Activated naive CD4-positive, alpha-beta T cell (primary cell): Measurements from ENCODE around the gene ACAP3.

Experiments used
- DNase-seq, 4 experiments: peaks; one replicate each; lab custom pipeline; 2025; lab: John Stamatoyannopoulos, UW

The ACAP3 gene

GRCh38 chr1:1314678-1315335 lies 7.1 kb upstream of the ACAP3 start:
- no peak for DNase-seq

- no peak for DNase-seq
Observed at GRCh38 chr1:1314237-1314586, 6.5 kb upstream of the ACAP3 start.

DNA sequence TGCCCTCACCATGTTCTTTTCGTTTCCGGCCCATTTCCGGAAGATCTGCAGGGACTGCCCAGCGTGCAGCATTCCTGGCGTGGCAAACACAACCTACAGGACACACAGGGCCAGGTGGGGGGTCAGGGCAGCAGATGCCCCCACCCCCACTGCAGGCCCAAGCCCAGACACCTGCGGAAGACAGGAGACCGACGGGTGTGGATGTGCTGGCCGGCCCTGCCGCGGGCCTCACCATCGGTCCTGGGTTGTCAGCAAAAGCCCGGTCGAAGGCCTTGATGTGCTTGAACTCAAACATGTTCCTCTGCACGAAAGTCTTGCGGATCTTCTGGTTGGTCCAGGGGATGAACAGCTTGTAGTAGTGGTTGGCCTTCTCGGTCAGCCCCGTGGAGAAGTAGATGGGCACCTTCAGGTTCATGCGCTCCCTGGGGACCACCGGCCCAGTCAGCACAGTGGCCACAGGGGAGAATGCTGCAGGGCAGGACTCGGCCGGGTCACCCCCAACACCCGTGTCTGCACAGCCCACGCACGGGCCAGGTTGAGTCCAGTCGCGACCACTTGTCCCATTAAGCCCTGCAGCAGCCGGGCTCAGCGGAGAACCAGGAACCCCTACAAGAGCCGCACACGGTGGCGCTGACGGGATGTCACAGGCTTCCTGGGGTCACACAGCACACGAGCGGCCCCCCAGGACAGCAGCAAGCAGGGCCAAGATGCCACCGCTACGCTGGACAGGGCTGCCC lies 5.9 kb upstream of the ACAP3 start:
- no peak for DNase-seq

DNA sequence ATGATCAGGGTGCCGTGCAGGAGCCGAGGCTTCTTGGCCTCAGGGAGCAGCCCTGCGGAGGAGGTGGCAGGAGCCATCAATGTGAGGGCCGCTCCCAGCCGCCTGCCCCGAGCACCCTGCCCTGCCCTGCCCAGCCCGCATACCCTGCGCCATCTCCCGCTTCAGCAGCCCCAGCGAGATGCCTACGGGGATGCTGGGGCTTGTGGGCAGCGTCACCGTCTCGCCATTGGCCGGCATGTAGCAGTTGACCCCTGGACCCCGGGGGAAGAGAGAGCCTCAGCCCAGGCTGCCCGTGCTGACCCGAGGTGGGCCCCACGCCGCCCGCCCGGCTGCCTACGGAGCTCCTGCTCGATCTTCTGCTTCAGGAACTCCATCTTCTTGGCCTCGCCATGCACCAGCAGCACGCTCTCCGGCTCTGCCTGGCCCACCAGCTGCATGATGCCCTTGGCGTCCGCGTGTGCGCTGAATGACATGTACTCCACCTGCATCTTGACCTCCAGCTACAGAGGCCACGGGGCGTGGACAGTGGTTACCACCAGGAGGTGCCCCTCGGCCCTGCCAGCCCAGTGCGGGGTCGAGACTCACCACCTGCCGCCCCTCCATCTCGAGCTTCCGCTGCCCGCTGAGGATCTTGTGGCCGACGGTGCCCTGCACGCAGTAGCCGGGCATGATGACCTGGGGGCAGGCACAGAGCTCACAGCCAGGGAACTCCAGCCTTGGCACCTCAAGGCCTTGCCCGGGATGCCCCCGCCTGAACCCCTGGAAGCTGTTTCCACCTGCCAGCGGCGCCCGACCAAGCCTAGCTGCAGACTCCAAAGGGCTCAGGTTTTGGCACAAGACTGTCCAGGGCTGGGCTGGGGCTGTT lies 5.0 kb upstream of the ACAP3 start:
- DNase-seq: no peak

- DNase-seq: no peak
Observed at GRCh38 chr1:1311107-1312104, 3.7 kb upstream of the ACAP3 start.

- DNase-seq: no peak
Observed at GRCh38 chr1:1310476-1311053, 2.8 kb upstream of the ACAP3 start.

DNA sequence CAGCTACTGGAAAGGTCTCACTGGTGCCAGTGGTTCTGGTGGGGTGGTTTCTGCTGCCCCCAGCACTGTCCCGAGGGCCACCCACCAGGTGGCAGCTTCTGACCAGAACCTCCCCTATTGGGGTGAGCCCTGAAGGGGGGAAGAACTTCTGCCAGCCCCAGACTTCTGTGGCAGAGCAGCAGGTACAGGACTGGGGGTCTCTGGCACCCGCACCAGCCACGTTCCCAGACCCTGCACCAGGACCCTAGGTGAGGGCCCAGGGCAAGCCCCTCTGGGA lies 2.3 kb upstream of the ACAP3 start:
- DNase-seq: no peak

DNA sequence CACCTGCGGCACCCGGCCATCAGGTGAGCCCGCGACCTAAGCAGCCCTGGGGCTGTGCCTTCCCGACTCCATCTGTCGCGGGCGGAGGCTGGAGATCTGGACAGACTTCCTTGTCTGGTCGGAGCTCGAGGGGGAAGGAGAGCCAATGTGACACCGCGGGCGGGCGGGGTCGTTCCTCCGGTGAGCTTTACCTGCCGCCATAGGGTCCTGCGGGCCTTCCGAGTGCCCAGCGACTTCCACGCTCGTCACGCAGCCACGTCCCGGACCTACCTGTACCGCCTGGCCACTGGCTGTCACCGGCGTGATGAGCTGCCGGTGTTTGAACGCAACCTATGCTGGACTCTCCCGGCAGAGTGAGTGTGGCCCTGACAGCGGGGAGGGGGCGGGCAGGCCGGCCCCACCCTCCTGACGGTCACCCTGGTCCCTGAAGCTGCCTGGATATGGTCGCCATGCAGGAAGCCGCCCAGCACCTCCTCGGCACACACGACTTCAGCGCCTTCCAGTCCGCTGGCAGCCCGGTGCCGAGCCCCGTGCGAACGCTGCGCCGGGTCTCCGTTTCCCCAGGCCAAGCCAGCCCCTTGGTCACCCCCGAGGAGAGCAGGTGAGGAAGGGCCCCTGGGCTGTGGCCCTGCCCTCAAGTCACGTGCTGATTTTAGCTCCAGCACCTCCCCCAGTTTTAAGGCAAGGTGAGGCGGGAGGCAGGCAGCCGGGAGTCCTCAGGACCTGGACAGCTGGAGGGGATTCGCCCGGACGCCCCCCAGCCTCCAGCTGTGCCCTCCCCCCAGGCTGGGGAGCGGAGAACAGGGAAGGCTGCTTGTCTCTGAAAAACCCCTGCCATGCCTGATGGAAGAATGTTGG lies 1.8 kb upstream of the ACAP3 start:
- DNase-seq: no peak

- no peak for DNase-seq
Observed at GRCh38 chr1:1308756-1309250, 1.1 kb upstream of the ACAP3 start.

GRCh38 chr1:1307261-1307922 lies 338 bp downstream of the ACAP3 start:
- no peak for DNase-seq

DNA sequence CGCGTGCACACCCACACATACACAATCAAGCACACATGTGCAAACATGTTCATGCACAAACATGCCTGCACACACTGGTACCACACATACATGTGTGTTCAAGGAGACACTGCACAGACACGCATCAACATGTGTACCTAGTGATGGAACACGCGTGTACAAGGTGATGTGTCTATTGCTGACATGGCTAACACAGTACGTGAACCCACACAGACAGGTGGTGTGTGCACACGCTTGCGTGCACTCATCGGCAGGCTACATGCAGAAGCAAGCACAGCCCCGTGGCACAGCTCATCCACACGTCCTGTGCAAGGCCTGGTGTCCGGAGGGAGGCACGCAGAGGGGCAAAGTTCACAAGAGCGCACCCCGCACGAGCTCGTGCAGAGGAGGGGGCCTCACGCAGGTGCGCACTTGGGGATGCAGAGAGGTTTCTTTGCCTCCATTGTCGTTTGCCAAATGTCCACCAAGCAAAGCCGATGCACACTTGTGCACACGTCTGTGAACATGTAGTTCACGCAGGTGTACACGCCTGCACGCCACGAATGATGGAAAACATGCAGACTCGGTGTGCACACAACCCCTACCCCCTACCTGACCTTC lies 969 bp downstream of the ACAP3 start:
- DNase-seq: no peak

DNA sequence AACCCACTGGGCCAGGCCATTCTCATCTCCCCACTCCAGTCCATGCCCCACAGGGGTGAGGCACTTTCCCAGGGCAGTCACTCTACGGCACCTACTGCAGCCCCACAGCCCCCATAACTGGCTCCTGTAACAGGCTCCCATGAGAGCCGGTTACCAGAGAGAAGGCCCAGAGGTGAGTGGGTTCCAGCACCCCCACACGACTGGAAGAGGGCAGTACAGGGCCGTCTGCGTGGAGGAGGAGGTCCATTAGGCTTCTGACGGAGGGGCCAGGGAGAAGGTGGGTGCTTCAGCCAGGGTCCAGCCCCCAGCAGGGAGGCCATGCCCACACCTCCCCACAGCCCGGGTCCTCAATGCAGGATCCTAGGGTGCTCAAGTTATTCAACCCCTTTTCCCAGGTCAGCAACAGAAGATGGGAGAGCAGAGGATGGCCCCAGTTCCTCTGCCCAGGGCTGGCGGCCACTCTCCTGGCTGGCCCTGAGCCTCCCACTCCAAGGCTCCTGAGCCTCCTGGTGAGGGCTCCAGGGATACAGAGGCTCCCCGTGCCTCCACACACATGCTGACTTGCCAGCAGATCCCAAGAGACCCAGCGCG lies 1.6 kb downstream of the ACAP3 start:
- no peak for DNase-seq

- peak in 2 of 4 experiments; percentile 54 to 76 for DNase-seq
Observed at GRCh38 chr1:1305300-1306069, 2.2 kb downstream of the ACAP3 start.

GRCh38 chr1:1304331-1305299 lies 3.1 kb downstream of the ACAP3 start:
- DNase-seq: no peak

GRCh38 chr1:1303736-1304135 lies 4.0 kb downstream of the ACAP3 start:
- DNase-seq: no peak

GRCh38 chr1:1302951-1303509 lies 4.7 kb downstream of the ACAP3 start:
- no peak for DNase-seq

GRCh38 chr1:1302006-1302430 lies 5.7 kb downstream of the ACAP3 start:
- no peak for DNase-seq
